ENCODE data around the gene GNAS-AS1.

DNA sequence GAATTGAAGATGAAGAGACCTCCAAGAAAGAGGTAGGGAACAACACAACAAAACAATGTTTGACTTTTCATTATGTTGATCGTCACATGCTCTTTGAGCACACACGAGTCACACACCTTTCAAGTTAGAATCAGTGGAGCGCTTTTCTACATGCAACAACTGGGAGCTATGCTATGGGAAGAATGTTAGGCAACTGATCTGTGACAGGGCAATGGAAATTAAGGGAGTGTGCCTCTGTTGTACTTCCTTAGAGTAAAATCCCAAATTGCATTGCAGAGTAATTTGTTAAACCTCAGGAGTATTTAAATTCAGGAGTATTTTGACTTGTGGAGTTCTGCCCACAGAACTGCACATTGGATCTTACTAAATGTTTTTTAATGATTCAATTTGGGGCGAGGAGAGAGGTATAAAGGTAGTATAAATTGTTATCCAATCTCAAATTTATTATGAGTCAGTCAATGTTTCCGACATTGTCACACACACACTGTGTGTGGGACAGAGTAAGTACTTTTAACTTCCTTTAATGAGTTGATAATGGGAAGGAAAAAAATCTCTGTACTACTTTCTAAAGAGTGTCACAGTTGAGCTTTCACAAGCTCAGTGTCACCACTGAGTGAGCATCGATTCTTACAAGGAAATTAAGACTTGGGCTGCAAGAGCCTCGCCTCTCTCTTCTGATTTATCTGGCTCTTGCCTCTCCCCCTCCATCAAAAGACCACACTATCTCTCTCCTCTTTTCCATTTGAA is 12.5 kb upstream of the GNAS-AS1 start:
- TF ChIP-seq, protein P1, sequence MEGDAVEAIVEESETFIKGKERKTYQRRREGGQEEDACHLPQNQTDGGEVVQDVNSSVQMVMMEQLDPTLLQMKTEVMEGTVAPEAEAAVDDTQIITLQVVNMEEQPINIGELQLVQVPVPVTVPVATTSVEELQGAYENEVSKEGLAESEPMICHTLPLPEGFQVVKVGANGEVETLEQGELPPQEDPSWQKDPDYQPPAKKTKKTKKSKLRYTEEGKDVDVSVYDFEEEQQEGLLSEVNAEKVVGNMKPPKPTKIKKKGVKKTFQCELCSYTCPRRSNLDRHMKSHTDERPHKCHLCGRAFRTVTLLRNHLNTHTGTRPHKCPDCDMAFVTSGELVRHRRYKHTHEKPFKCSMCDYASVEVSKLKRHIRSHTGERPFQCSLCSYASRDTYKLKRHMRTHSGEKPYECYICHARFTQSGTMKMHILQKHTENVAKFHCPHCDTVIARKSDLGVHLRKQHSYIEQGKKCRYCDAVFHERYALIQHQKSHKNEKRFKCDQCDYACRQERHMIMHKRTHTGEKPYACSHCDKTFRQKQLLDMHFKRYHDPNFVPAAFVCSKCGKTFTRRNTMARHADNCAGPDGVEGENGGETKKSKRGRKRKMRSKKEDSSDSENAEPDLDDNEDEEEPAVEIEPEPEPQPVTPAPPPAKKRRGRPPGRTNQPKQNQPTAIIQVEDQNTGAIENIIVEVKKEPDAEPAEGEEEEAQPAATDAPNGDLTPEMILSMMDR (conservative IDR thresholded peaks at IDR 0.05; ENCODE audit: low read depth in 2 of 2), result no peak
- TF ChIP-seq ZNF331 (CRISPR knock-in tag; IDR thresholded peaks at IDR 0.05; ENCODE audit: low read depth), result no peak
- no peak for TF ChIP-seq POLR2AphosphoS5 (IDR thresholded peaks at IDR 0.05; ENCODE audit: low read depth)
- TF ChIP-seq EZH2phosphoT487 (IDR thresholded peaks at IDR 0.05; ENCODE audit: unreplicated experiment), result no peak
